ENCODE data around the gene RPS6KA2.

Gene RPS6KA2

GRCh38 chr6:166526937-166527336 lies 100.1 kb downstream of the RPS6KA2 start:
- DNase-seq, result no peak
- TF ChIP-seq, protein P1, sequence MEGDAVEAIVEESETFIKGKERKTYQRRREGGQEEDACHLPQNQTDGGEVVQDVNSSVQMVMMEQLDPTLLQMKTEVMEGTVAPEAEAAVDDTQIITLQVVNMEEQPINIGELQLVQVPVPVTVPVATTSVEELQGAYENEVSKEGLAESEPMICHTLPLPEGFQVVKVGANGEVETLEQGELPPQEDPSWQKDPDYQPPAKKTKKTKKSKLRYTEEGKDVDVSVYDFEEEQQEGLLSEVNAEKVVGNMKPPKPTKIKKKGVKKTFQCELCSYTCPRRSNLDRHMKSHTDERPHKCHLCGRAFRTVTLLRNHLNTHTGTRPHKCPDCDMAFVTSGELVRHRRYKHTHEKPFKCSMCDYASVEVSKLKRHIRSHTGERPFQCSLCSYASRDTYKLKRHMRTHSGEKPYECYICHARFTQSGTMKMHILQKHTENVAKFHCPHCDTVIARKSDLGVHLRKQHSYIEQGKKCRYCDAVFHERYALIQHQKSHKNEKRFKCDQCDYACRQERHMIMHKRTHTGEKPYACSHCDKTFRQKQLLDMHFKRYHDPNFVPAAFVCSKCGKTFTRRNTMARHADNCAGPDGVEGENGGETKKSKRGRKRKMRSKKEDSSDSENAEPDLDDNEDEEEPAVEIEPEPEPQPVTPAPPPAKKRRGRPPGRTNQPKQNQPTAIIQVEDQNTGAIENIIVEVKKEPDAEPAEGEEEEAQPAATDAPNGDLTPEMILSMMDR (IDR thresholded peaks at IDR 0.05; ENCODE audit: low read depth, low read length), result no peak
- peaks cover 3% of the 10 kb centered on the region for H3K9me3 ChIP-seq (ENCODE audit: severe bottlenecking)
- no peaks in the 10 kb centered on the region for H3K27me3 ChIP-seq (ENCODE audit: insufficient read depth, low read depth, severe bottlenecking)
- no peak overlapping the region for H3K4me3 ChIP-seq (ENCODE audit: low read depth, low read length)
- H3K27ac ChIP-seq, result no peak overlapping the region
- no peaks in the 10 kb centered on the region for H3K36me3 ChIP-seq

DNA sequence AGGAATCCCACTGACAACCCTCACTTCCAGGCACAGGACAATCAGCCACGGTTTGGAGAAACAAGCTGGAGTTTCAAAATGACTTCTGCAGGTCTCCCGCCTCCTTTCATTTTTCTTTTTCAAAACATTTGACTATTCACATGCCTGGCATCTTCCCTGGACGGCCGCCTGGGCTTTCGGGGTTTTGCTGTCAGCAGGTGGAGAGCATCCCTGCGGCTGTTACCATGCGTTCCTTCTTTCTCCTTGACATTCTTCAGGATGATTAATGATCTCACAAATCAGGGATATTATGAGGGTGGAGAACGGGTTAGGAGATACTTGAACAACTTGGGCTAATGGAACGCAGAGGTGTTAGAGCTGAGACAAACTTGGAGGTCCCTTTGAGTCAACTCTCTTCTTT lies 101.5 kb downstream of the RPS6KA2 start:
- H3K36me3 ChIP-seq, result no peaks in the 10 kb centered on the region
- H3K4me3 ChIP-seq (ENCODE audit: low read depth, low read length), result no peak overlapping the region
- no peak for DNase-seq
- TF ChIP-seq, protein P1 (IDR thresholded peaks at IDR 0.05; ENCODE audit: low read depth, low read length), result no peak
- no peak overlapping the region for H3K27ac ChIP-seq
- H3K27me3 ChIP-seq (ENCODE audit: insufficient read depth, low read depth, severe bottlenecking), result no peaks in the 10 kb centered on the region
- H3K9me3 ChIP-seq (ENCODE audit: severe bottlenecking), result peaks cover 3% of the 10 kb centered on the region

GRCh38 chr6:166523782-166524559 lies 103.1 kb downstream of the RPS6KA2 start:
- DNase-seq, result no peak
- Histone ChIP-seq H3K36me3 (no peaks in the 10 kb centered on the region), H3K27ac (no peak overlapping the region), H3K27me3 (ENCODE audit: insufficient read depth, low read depth, severe bottlenecking) (no peaks in the 10 kb centered on the region), H3K9me3 (ENCODE audit: severe bottlenecking) (peaks cover under 1% of the 10 kb centered on the region), H3K4me3 (ENCODE audit: low read depth, low read length) (no peak overlapping the region)
- TF ChIP-seq, protein P1 (IDR thresholded peaks at IDR 0.05; ENCODE audit: low read depth, low read length), result no peak

GRCh38 chr6:166520905-166521834 lies 105.9 kb downstream of the RPS6KA2 start:
- H3K27me3 ChIP-seq (ENCODE audit: insufficient read depth, low read depth, severe bottlenecking), result no peaks in the 10 kb centered on the region
- no peak overlapping the region for H3K4me3 ChIP-seq (ENCODE audit: low read depth, low read length)
- DNase-seq, result no peak
- no peak overlapping the region for H3K27ac ChIP-seq
- H3K9me3 ChIP-seq (ENCODE audit: severe bottlenecking), result no peaks in the 10 kb centered on the region
- H3K36me3 ChIP-seq, result no peaks in the 10 kb centered on the region; the same call in 1 of the 2 replicates
- TF ChIP-seq, protein P1 (IDR thresholded peaks at IDR 0.05; ENCODE audit: low read depth, low read length), result no peak

DNA sequence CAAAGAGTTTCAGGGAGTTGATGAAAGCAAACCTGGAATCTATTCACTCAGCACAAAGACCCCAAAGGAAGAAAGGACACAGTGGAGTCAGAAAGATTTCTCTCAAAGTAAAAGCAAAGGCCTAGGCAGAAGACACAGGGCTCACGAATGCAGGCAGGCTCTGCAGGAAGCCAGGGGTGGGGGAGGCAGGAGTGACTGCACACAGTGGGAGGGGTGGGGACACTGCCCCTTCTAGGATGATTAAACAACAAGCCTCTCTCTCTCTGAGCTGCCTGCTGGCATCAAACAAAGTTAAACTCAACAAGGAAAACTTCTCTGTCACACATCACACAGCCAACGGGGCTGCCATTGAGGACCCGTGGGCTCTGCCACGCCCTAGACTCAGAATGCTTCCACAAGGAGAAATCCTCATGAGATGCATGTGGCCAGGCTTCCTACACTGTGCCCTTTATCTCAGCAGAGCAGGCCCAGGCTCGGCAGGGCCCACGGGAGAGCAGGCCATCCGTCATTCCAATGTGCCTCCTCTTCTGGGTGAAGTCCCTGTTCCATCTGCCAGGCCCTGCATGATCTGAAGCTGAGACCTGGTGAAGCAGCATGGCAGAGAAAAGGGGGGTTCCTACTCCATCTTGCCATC lies 110.7 kb downstream of the RPS6KA2 start:
- no peak for DNase-seq
- H3K9me3 ChIP-seq (ENCODE audit: severe bottlenecking), result no peaks in the 10 kb centered on the region
- no peak overlapping the region for H3K4me3 ChIP-seq (ENCODE audit: low read depth, low read length)
- no peaks in the 10 kb centered on the region for H3K27me3 ChIP-seq (ENCODE audit: insufficient read depth, low read depth, severe bottlenecking)
- H3K36me3 ChIP-seq, result no peaks in the 10 kb centered on the region; the same call in 1 of the 2 replicates
- no peak overlapping the region for H3K27ac ChIP-seq
- TF ChIP-seq, protein P1 (IDR thresholded peaks at IDR 0.05; ENCODE audit: low read depth, low read length), result no peak
